A673 (cell line): Measurements from ENCODE around the gene ADGRE1.

Experiments
- EZH2 ChIP-seq: fragments of 200-600 bp; sonication (generic); IDR thresholded peaks from 2 replicates; pipeline ENCODE4 v1.6.1; 2017; ENCODE audit warnings: borderline replicate concordance, low read depth, mild to moderate bottlenecking, mixed read lengths, antibody characterized with exemption, low read length; ENCODE audit not compliant: poor library complexity, severe bottlenecking
- TF ChIP-seq, protein P1 (sequence below): fragments of 300-800, 200-600 bp; sonication (generic); conservative IDR thresholded peaks from 2 replicates; pipeline ENCODE4 v1.5.1; 2017; ENCODE audit warnings: low read depth, mild to moderate bottlenecking, antibody characterized with exemption, low read length, moderate library complexity, mixed read lengths

DNA sequence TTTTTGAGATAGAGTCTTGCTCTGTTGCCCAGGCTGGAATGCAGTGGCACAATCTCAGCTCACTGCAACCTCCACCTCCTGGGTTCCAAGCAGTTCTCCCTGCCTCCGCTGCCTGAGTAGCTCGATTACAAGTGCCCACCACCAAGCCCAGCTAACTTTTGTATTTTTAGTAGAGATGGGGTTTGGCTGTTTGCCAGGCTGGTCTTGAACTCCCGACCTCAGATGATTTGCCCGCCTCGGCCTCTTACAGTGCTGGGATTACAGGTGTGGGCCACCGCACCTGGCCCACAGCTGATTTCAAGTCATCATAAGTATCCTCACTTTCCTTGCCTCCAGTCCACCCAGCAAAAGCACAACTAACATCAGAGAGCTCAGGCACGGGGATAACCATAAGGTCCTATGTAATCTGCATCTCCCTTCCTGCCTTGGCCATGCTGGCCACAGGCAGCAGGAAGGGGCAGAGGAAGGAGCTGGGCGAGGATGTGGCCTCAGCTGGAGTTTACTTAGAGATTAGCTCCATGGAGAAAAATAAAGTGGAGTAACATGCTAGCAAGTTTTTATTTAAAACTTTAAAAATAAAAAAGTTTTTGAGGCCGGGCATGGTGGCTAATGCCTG is 22.9 kb upstream of the ADGRE1 start:
- TF ChIP-seq, protein P1, sequence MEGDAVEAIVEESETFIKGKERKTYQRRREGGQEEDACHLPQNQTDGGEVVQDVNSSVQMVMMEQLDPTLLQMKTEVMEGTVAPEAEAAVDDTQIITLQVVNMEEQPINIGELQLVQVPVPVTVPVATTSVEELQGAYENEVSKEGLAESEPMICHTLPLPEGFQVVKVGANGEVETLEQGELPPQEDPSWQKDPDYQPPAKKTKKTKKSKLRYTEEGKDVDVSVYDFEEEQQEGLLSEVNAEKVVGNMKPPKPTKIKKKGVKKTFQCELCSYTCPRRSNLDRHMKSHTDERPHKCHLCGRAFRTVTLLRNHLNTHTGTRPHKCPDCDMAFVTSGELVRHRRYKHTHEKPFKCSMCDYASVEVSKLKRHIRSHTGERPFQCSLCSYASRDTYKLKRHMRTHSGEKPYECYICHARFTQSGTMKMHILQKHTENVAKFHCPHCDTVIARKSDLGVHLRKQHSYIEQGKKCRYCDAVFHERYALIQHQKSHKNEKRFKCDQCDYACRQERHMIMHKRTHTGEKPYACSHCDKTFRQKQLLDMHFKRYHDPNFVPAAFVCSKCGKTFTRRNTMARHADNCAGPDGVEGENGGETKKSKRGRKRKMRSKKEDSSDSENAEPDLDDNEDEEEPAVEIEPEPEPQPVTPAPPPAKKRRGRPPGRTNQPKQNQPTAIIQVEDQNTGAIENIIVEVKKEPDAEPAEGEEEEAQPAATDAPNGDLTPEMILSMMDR: no peak
- no peak for TF ChIP-seq EZH2
